Keratinocyte (primary cell): Measurements from ENCODE around the gene CLDN19.

Experiments
- CTCF ChIP-seq, 3 experiments: IDR thresholded peaks in 1 of 3; conservative IDR thresholded peaks in 1 of 3; optimal IDR thresholded peaks in 1 of 3; 2 replicates in 2 of 3; 3 replicates in 1 of 3; pipeline versions ENCODE3 to v1.5.1; 2011; ENCODE audit warnings: low read length in 3 of 3, mild to moderate bottlenecking in 3 of 3, moderate library complexity in 2 of 3, control low read depth in 1 of 3, inconsistent platforms in 1 of 3; ENCODE audit not compliant: insufficient read depth in 2 of 3; ENCODE audit errors: extremely low read depth in 1 of 3
- EZH2 ChIP-seq: IDR thresholded peaks from one replicate; pipeline ENCODE4 v1.6.1; 2012; ENCODE audit warnings: inconsistent platforms, mild to moderate bottlenecking, low read length, moderate library complexity

- TF ChIP-seq EZH2 = no peak
- no peak for TF ChIP-seq CTCF (optimal IDR thresholded peaks at IDR 0.05 in 1 of 3, IDR thresholded peaks at IDR 0.05 in 1 of 3, conservative IDR thresholded peaks at IDR 0.05 in 1 of 3; ENCODE audit: extremely low read depth in 1 of 3, insufficient read depth in 2 of 3, low read length in 3 of 3)
Observed at GRCh38 chr1:42738678-42739226, 1.3 kb downstream of the CLDN19 start.
